ENCODE measurements around the gene PRORP. TPM values are rescaled to one million over a fixed set of nuclear protein-coding genes. Genes with fewer than 3 reads are reported as not detected.
"Not testable (repeated sequence)": the region's sequence is repeated elsewhere in the genome, so short reads cannot be mapped to it uniquely, and the experiment has no call there.

PRORP gene
- total RNA-seq (10 to 100 TPM; 20.0 to 20.4 TPM), polyA plus RNA-seq (10 to 100 TPM; 11.0 to 11.5 TPM)
- long read RNA-seq, donor 1, transcript KIAA0391-203 (8 exons, 2,611 nt): minor isoform, 6 of 20 reads
- long read RNA-seq, donor 1, transcript KIAA0391-211 (7 exons, 1,406 nt): major isoform, 8 of 20 reads
- long read RNA-seq, donor 1, partial matches to known transcripts: 3 of 20 reads
- long read RNA-seq, donor 1, other reads (novel, unspliced or antisense): 2 of 20 reads
- long read RNA-seq, donor 2, partial matches to known transcripts: 5 of 10 reads
- long read RNA-seq, donor 2, other reads (novel, unspliced or antisense): 2 of 10 reads

- 0 to 1% methylated on average over 57 of the region's 57 CpGs for WGBS, 2 donors
- Histone ChIP-seq H3K4me3 (ENCODE audit: low read length in 2 of 2) (peak within 1 kb of the TSS; percentile 38 to 85), H3K27ac (ENCODE audit: low read depth in 1 of 2, low read length in 2 of 2) (peak within 1 kb of the TSS; percentile 70 to 80), H3K9me3 (ENCODE audit: control insufficient read depth, low read length) (no peaks in the 10 kb centered on the region), H3K27me3 (ENCODE audit: control insufficient read depth in 1 of 2, insufficient read depth in 2 of 2, low read length in 1 of 2) (no peaks in the 10 kb centered on the region), H3K4me1 (ENCODE audit: control insufficient read depth in 1 of 2, insufficient read depth in 2 of 2, low read length in 2 of 2) (no peaks in the 10 kb centered on the region), H3K36me3 (ENCODE audit: control insufficient read depth in 1 of 2, insufficient read depth in 2 of 2, low read length in 1 of 2) (no peaks in the 10 kb centered on the region)
- ATAC-seq (ENCODE audit: low FRiP score): peak; percentile 98
- intact Hi-C loops (cut with DNase I): loop anchor here (2.0 to 10.0 kb wide), 6 partner anchors 75 to 300 kb away; partner anchors contain the start of genes FAM177A1 (in 2 of the 2), PSMA6 (in 1 of the 2) and SRP54 (in 1 of the 2)
- DNase-seq: peak; percentile 95
These were observed at the start of gene PRORP, which contains the start of gene PPP2R3C for GRCh38 chr14:35121887-35122695. Gene PRORP, plus strand, starts transcription at chr14:35122552. Its CDS starts 694 bp downstream, at chr14:35123246. Gene PPP2R3C, minus strand, starts transcription at chr14:35121990. Its CDS starts 31 bp downstream, at chr14:35121959.

- Histone ChIP-seq H3K4me1 (ENCODE audit: control insufficient read depth in 1 of 2, insufficient read depth in 2 of 2, low read length in 2 of 2) (no peaks in the 10 kb centered on the region), H3K27ac (ENCODE audit: low read depth in 1 of 2, low read length in 2 of 2) (no peak overlapping the region), H3K36me3 (ENCODE audit: control insufficient read depth in 1 of 2, insufficient read depth in 2 of 2, low read length in 1 of 2) (peaks cover 2 to 12% of the 10 kb centered on the region in 2 donors), H3K9me3 (ENCODE audit: control insufficient read depth, low read length) (no peaks in the 10 kb centered on the region), H3K4me3 (ENCODE audit: low read length in 2 of 2) (no peak overlapping the region), H3K27me3 (ENCODE audit: control insufficient read depth in 1 of 2, insufficient read depth in 2 of 2, low read length in 1 of 2) (no peaks in the 10 kb centered on the region)
- ATAC-seq (ENCODE audit: low FRiP score) (no peak), DNase-seq (no peak)
- intact Hi-C loops (cut with DNase I): no loop called here
- 92 to 97% methylated on average over 1 of the region's 1 CpG for WGBS, 2 donors
These were observed 48.9 kb upstream of the PRORP start for GRCh38 chr14:35073486-35073885.

GRCh38 chr14:35078082-35078481, 44.3 kb upstream of the PRORP start:
- intact Hi-C loops (cut with DNase I): no loop called here
- Histone ChIP-seq H3K9me3 (ENCODE audit: control insufficient read depth, low read length) (no peaks in the 10 kb centered on the region), H3K4me3 (ENCODE audit: low read length in 2 of 2) (no peak overlapping the region), H3K27ac (ENCODE audit: low read depth in 1 of 2, low read length in 2 of 2) (no peak overlapping the region), H3K27me3 (ENCODE audit: control insufficient read depth in 1 of 2, insufficient read depth in 2 of 2, low read length in 1 of 2) (no peaks in the 10 kb centered on the region), H3K36me3 (ENCODE audit: control insufficient read depth in 1 of 2, insufficient read depth in 2 of 2, low read length in 1 of 2) (peaks cover 0 to 10% of the 10 kb centered on the region in 2 donors), H3K4me1 (ENCODE audit: control insufficient read depth in 1 of 2, insufficient read depth in 2 of 2, low read length in 2 of 2) (no peaks in the 10 kb centered on the region)
- DNase-seq (no peak), ATAC-seq (ENCODE audit: low FRiP score) (no peak)
- WGBS, 2 donors: 91 to 97% methylated on average over 2 of the region's 2 CpGs

GRCh38 chr14:35079742-35080141, 42.6 kb upstream of the PRORP start:
- peaks cover 0 to 4% of the 10 kb centered on the region in 2 donors for H3K36me3 ChIP-seq (ENCODE audit: control insufficient read depth in 1 of 2, insufficient read depth in 2 of 2, low read length in 1 of 2)
- no peaks in the 10 kb centered on the region for H3K4me1 ChIP-seq (ENCODE audit: control insufficient read depth in 1 of 2, insufficient read depth in 2 of 2, low read length in 2 of 2)
- no peak for DNase-seq
- 76 to 84% methylated on average over 1 of the region's 1 CpG for WGBS, 2 donors
- H3K4me3 ChIP-seq (ENCODE audit: low read length in 2 of 2): no peak overlapping the region
- H3K9me3 ChIP-seq (ENCODE audit: control insufficient read depth, low read length): no peaks in the 10 kb centered on the region
- no peaks in the 10 kb centered on the region for H3K27me3 ChIP-seq (ENCODE audit: control insufficient read depth in 1 of 2, insufficient read depth in 2 of 2, low read length in 1 of 2)
- no peak overlapping the region for H3K27ac ChIP-seq (ENCODE audit: low read depth in 1 of 2, low read length in 2 of 2)
- intact Hi-C loops (cut with DNase I): no loop called here
- no peak for ATAC-seq (ENCODE audit: low FRiP score)

GRCh38 chr14:35083530-35084150, 38.7 kb upstream of the PRORP start:
- no peaks in the 10 kb centered on the region for H3K9me3 ChIP-seq (ENCODE audit: control insufficient read depth, low read length)
- 94 to 96% methylated on average over 8 of the region's 8 CpGs for WGBS, 2 donors
- ATAC-seq (ENCODE audit: low FRiP score) (no peak), DNase-seq (no peak)
- H3K27ac ChIP-seq (ENCODE audit: low read depth in 1 of 2, low read length in 2 of 2): no peak overlapping the region
- no peaks in the 10 kb centered on the region for H3K27me3 ChIP-seq (ENCODE audit: control insufficient read depth in 1 of 2, insufficient read depth in 2 of 2, low read length in 1 of 2)
- H3K36me3 ChIP-seq (ENCODE audit: control insufficient read depth in 1 of 2, insufficient read depth in 2 of 2, low read length in 1 of 2): peaks cover 2 to 4% of the 10 kb centered on the region in 2 donors
- intact Hi-C loops (cut with DNase I): no loop called here
- no peak overlapping the region for H3K4me3 ChIP-seq (ENCODE audit: low read length in 2 of 2)
- H3K4me1 ChIP-seq (ENCODE audit: control insufficient read depth in 1 of 2, insufficient read depth in 2 of 2, low read length in 2 of 2): no peaks in the 10 kb centered on the region

GRCh38 chr14:35085441-35085840, 36.9 kb upstream of the PRORP start:
- Histone ChIP-seq H3K36me3 (ENCODE audit: control insufficient read depth in 1 of 2, insufficient read depth in 2 of 2, low read length in 1 of 2) (peaks cover 0 to 4% of the 10 kb centered on the region in 2 donors), H3K9me3 (ENCODE audit: control insufficient read depth, low read length) (no peaks in the 10 kb centered on the region), H3K4me3 (ENCODE audit: low read length in 2 of 2) (no peak overlapping the region), H3K27ac (ENCODE audit: low read depth in 1 of 2, low read length in 2 of 2) (no peak overlapping the region), H3K27me3 (ENCODE audit: control insufficient read depth in 1 of 2, insufficient read depth in 2 of 2, low read length in 1 of 2) (no peaks in the 10 kb centered on the region), H3K4me1 (ENCODE audit: control insufficient read depth in 1 of 2, insufficient read depth in 2 of 2, low read length in 2 of 2) (no peaks in the 10 kb centered on the region)
- 85 to 90% methylated on average over 2 of the region's 2 CpGs for WGBS, 2 donors
- no peak for DNase-seq
- no peak for ATAC-seq (ENCODE audit: low FRiP score)
- intact Hi-C loops (cut with DNase I): no loop called here

GRCh38 chr14:35088514-35088913, 33.8 kb upstream of the PRORP start:
- Histone ChIP-seq H3K36me3 (ENCODE audit: control insufficient read depth in 1 of 2, insufficient read depth in 2 of 2, low read length in 1 of 2) (peaks cover 0 to 4% of the 10 kb centered on the region in 2 donors), H3K9me3 (ENCODE audit: control insufficient read depth, low read length) (no peaks in the 10 kb centered on the region), H3K27me3 (ENCODE audit: control insufficient read depth in 1 of 2, insufficient read depth in 2 of 2, low read length in 1 of 2) (no peaks in the 10 kb centered on the region), H3K27ac (ENCODE audit: low read depth in 1 of 2, low read length in 2 of 2) (no peak overlapping the region), H3K4me3 (ENCODE audit: low read length in 2 of 2) (no peak overlapping the region), H3K4me1 (ENCODE audit: control insufficient read depth in 1 of 2, insufficient read depth in 2 of 2, low read length in 2 of 2) (no peaks in the 10 kb centered on the region)
- 86 to 88% methylated on average over 2 of the region's 2 CpGs for WGBS, 2 donors
- DNase-seq: no peak
- intact Hi-C loops (cut with DNase I): no loop called here
- ATAC-seq (ENCODE audit: low FRiP score): no peak

- ATAC-seq (ENCODE audit: low FRiP score); H3K36me3 ChIP-seq (ENCODE audit: control insufficient read depth in 1 of 2, insufficient read depth in 2 of 2, low read length in 1 of 2); H3K4me3 ChIP-seq (ENCODE audit: low read length in 2 of 2); H3K27ac ChIP-seq (ENCODE audit: low read depth in 1 of 2, low read length in 2 of 2); H3K4me1 ChIP-seq (ENCODE audit: control insufficient read depth in 1 of 2, insufficient read depth in 2 of 2, low read length in 2 of 2); DNase-seq; H3K9me3 ChIP-seq (ENCODE audit: control insufficient read depth, low read length); H3K27me3 ChIP-seq (ENCODE audit: control insufficient read depth in 1 of 2, insufficient read depth in 2 of 2, low read length in 1 of 2); intact Hi-C loops (cut with DNase I): not testable (repeated sequence)
- 97 to 98% methylated on average over 6 of the region's 6 CpGs for WGBS, 2 donors
These were observed 27.7 kb upstream of the PRORP start for GRCh38 chr14:35094645-35095044.
